22Rv1 (cell line): ENCODE results near the gene DHH.

ENCODE experiments used
- CTCF ChIP-seq: fragments of 450-650 bp; IDR thresholded peaks from 2 replicates; pipeline ENCODE4 v1.5.1; 2017; ENCODE audit warnings: mild to moderate bottlenecking
- ZFX ChIP-seq: fragments of 450-650 bp; IDR thresholded peaks from 2 replicates; pipeline ENCODE4 v1.6.1; 2017; ENCODE audit warnings: antibody characterized with exemption, borderline replicate concordance

- TF ChIP-seq CTCF = no peak
- TF ChIP-seq ZFX = no peak
These were observed 34.9 kb upstream of the DHH start for GRCh38 chr12:49129332-49130150.
